BLaER1 treated with 17β-estradiol and CSF1 and Interleukin-3, amounts not matched to agents 10 nM and 100 nM (cell line): ENCODE results near the gene BUD13.

Experiments
- H3K27ac ChIP-seq, 11 experiments: shearing (Covaris generic); formaldehyde crosslinking; 2 replicates each; pipeline ENCODE4 v1.8.1; 2022
- H3K27me3 ChIP-seq, 11 experiments: shearing (Covaris generic); formaldehyde crosslinking; 2 replicates each; pipeline ENCODE4 v1.8.1; 2022
- H3K36me3 ChIP-seq, 11 experiments: shearing (Covaris generic); formaldehyde crosslinking; 2 replicates each; pipeline ENCODE4 v1.8.1; 2022
- H3K4me1 ChIP-seq, 10 experiments: shearing (Covaris generic); formaldehyde crosslinking; 2 replicates each; pipeline ENCODE4 v1.8.1; 2022
- H3K4me2 ChIP-seq, 11 experiments: shearing (Covaris generic); formaldehyde crosslinking; 2 replicates each; pipeline ENCODE4 v1.8.1; 2022
- H3K4me3 ChIP-seq, 10 experiments: shearing (Covaris generic); formaldehyde crosslinking; 2 replicates each; pipeline ENCODE4 v1.8.1; 2022
- H3K9ac ChIP-seq, 11 experiments: shearing (Covaris generic); formaldehyde crosslinking; 2 replicates each; pipeline ENCODE4 v1.8.1; 2022
- H3K9me3 ChIP-seq, 11 experiments: shearing (Covaris generic); formaldehyde crosslinking; replicated peaks in 1 of 11; 2 replicates each; pipeline ENCODE4 v1.8.1; 2022
- H4K20me1 ChIP-seq, 11 experiments: shearing (Covaris generic); formaldehyde crosslinking; 2 replicates each; pipeline ENCODE4 v1.8.1; 2022
- Cebpa-rat ChIP-seq, 11 experiments: shearing (Covaris generic); IDR thresholded peaks; 2 replicates each; pipeline ENCODE4 v1.8.1; 2022

Gene BUD13

DNA sequence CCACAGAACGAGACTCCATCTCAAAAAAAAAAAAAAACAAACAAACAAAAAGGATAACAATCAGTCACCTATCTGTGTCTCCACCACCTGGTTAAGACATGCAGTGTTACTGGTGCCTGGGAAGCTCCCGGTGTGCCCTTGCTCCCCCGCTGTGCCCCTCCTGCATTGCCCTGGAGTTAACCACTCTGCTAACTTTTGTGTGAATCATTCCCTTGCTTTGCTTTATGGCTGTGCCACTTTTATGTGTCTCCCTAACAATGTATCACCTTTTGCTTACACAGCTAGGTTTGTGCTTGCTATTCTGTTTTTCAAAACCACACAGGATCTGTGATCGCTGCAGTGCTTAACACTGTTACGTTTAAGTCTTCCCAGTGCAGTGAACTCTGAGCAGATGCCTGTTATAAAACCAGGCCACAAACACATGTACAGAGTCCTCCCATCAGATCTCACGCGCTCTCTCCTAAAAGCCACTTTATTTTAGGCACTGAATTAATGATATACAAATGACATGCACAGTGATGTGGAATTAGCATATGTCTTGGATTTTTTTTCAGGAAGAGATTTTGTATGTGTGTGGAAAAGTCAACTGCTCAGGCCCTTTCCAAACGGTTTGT is 69.9 kb downstream of the BUD13 start:
- Histone ChIP-seq H3K9me3 (no peaks in the 10 kb centered on the region), H3K4me2 (peak overlapping the region in 9 of 11 experiments; percentile 30 to 72 (median 53); a peak in 17 of 22 replicates), H3K9ac (no peak overlapping the region), H4K20me1 (no peaks in the 10 kb centered on the region), H3K27ac (no peak overlapping the region; a peak in 1 of 22 replicates), H3K36me3 (no peaks in the 10 kb centered on the region), H3K4me1 (peaks cover 0 to 17% (median 13%) of the 10 kb centered on the region in 10 experiments; a peak in 15 of 20 replicates), H3K4me3 (no peak overlapping the region), H3K27me3 (no peaks in the 10 kb centered on the region)
- TF ChIP-seq Cebpa-rat (IDR thresholded peaks at IDR 0.05) = no peak

GRCh38 chr11:116701876-116702275 is 70.9 kb downstream of the BUD13 start:
- Histone ChIP-seq H3K9ac (no peak overlapping the region), H3K27ac (no peak overlapping the region), H3K4me2 (no peak overlapping the region), H3K4me1 (peaks cover 2 to 17% (median 13%) of the 10 kb centered on the region in 10 experiments), H3K4me3 (no peak overlapping the region), H3K27me3 (no peaks in the 10 kb centered on the region), H4K20me1 (no peaks in the 10 kb centered on the region), H3K9me3 (no peaks in the 10 kb centered on the region), H3K36me3 (no peaks in the 10 kb centered on the region)
- no peak for TF ChIP-seq Cebpa-rat (IDR thresholded peaks at IDR 0.05)

- Histone ChIP-seq H3K9me3 (no peaks in the 10 kb centered on the region), H3K4me3 (no peak overlapping the region), H3K9ac (no peak overlapping the region), H3K36me3 (no peaks in the 10 kb centered on the region), H3K27me3 (no peaks in the 10 kb centered on the region), H3K4me1 (peaks cover 7 to 17% (median 15%) of the 10 kb centered on the region in 10 experiments), H4K20me1 (no peaks in the 10 kb centered on the region), H3K4me2 (no peak overlapping the region), H3K27ac (no peak overlapping the region)
- no peak for TF ChIP-seq Cebpa-rat (IDR thresholded peaks at IDR 0.05)
Observed at GRCh38 chr11:116701297-116701801, 71.4 kb downstream of the BUD13 start.

DNA sequence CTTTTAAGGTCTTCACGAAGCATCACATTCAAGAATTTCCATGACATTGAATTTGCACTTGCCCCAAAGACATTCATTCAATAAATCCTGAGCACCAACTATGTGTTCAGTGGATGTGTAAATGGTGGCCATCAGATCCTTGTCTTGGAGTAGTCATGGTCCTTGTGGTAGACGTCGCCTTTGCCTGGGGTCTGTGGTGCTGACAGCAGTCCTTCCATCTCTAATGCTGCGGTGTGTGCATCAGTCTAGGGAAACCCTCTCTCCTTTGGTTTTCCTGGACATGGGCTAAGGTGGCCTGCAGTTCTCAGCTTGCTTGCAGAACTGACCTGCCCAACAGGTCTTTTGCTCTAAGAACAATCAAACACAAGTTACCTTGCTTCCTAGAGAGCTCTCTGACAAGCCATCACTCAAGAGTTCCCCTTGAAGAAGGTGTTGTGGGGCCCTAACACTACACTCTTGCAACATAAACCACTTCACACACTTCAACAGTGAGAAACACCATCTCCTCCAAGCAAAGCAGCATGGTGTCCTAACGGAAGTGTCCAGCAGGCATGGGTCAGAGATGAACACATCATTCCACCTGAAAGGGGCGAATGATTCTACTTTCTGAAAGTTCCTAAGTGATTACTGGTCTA is 72.1 kb downstream of the BUD13 start:
- H3K4me2 ChIP-seq = no peak overlapping the region
- no peak overlapping the region for H3K4me3 ChIP-seq
- H3K9me3 ChIP-seq = no peaks in the 10 kb centered on the region
- no peaks in the 10 kb centered on the region for H3K36me3 ChIP-seq
- H3K9ac ChIP-seq = no peak overlapping the region
- H4K20me1 ChIP-seq = no peaks in the 10 kb centered on the region
- peaks cover 11 to 20% (median 16%) of the 10 kb centered on the region in 10 experiments for H3K4me1 ChIP-seq
- TF ChIP-seq Cebpa-rat (IDR thresholded peaks at IDR 0.05) = no peak
- no peak overlapping the region for H3K27ac ChIP-seq
- H3K27me3 ChIP-seq = no peaks in the 10 kb centered on the region
